HL-60 (cell line): ENCODE data around the gene MAP1B.

Experiments used
- CTCF ChIP-seq: IDR thresholded peaks from one replicate; pipeline ENCODE4 v1.5.1; 2011; ENCODE audit warnings: low read length, control low read depth, inconsistent platforms; ENCODE audit not compliant: insufficient read depth
- SPI1 ChIP-seq: IDR thresholded peaks from 2 replicates; pipeline ENCODE4 v1.6.1; 2012; ENCODE audit warnings: low read depth, mild to moderate bottlenecking, borderline replicate concordance
- TF ChIP-seq, protein P1 (sequence below): IDR thresholded peaks from 2 replicates; pipeline ENCODE4 v1.6.1; 2012; ENCODE audit warnings: low read depth; ENCODE audit not compliant: insufficient replicate concordance

DNA sequence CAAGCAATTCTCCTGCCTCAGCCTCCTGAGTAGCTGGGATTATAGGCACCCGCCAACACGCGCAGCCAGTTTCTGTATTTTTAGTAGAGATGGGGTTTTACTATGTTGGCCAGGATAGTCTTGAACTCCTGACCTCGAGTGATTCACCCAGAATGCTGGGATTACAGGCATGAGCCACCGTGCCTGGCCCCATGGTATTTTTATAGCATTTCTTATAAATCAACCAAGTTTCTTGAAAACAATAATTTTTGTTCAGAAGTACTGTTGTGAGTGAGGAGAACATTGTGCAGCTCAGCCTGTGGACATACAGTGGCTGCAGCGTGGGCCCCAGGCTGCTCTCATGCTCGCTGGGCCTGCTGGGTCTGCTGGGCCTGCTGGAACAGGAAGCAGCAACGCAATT is 45.3 kb downstream of the MAP1B start:
- no peak for TF ChIP-seq CTCF
- TF ChIP-seq, protein P1, sequence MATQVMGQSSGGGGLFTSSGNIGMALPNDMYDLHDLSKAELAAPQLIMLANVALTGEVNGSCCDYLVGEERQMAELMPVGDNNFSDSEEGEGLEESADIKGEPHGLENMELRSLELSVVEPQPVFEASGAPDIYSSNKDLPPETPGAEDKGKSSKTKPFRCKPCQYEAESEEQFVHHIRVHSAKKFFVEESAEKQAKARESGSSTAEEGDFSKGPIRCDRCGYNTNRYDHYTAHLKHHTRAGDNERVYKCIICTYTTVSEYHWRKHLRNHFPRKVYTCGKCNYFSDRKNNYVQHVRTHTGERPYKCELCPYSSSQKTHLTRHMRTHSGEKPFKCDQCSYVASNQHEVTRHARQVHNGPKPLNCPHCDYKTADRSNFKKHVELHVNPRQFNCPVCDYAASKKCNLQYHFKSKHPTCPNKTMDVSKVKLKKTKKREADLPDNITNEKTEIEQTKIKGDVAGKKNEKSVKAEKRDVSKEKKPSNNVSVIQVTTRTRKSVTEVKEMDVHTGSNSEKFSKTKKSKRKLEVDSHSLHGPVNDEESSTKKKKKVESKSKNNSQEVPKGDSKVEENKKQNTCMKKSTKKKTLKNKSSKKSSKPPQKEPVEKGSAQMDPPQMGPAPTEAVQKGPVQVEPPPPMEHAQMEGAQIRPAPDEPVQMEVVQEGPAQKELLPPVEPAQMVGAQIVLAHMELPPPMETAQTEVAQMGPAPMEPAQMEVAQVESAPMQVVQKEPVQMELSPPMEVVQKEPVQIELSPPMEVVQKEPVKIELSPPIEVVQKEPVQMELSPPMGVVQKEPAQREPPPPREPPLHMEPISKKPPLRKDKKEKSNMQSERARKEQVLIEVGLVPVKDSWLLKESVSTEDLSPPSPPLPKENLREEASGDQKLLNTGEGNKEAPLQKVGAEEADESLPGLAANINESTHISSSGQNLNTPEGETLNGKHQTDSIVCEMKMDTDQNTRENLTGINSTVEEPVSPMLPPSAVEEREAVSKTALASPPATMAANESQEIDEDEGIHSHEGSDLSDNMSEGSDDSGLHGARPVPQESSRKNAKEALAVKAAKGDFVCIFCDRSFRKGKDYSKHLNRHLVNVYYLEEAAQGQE: no peak
- no peak for TF ChIP-seq SPI1
